Liver (tissue), 9 donors: ENCODE results near the gene F7. TPM values are rescaled to one million over a fixed set of nuclear protein-coding genes. Genes with fewer than 3 reads are reported as not detected.
"Not testable (repeated sequence)": the region's sequence is repeated elsewhere in the genome, so short reads cannot be mapped to it uniquely, and the experiment has no call there.

Experiments used
- DNase-seq: peaks from one replicate; pipeline ENCODE4 v3.0.0-alpha.2; 2017; ENCODE audit warnings: low spot score
- H3K27ac ChIP-seq, 2 donors: one replicate each; pipeline ENCODE4 v1.7.0; 2013; ENCODE audit warnings: inconsistent platforms in 2 of 2, low read length in 2 of 2, control low read depth in 1 of 2, low read depth in 1 of 2, mild to moderate bottlenecking in 1 of 2
- H3K27me3 ChIP-seq, 4 donors: one replicate each; pipeline versions ENCODE4 v1.6.1 to v1.7.0; 2013; ENCODE audit warnings: low read length in 3 of 4, inconsistent platforms in 1 of 4, mild to moderate bottlenecking in 1 of 4, moderate library complexity in 1 of 4; ENCODE audit not compliant: control insufficient read depth in 4 of 4, insufficient read depth in 4 of 4
- H3K36me3 ChIP-seq, 4 donors: one replicate each; pipeline versions ENCODE4 v1.6.1 to v1.7.0; 2013; ENCODE audit warnings: low read length in 3 of 4, mild to moderate bottlenecking in 3 of 4, low read depth in 1 of 4, moderate library complexity in 1 of 4; ENCODE audit not compliant: control insufficient read depth in 4 of 4, insufficient read depth in 3 of 4
- H3K4me1 ChIP-seq, 4 donors: one replicate each; pipeline versions ENCODE4 v1.6.1 to v1.7.0; 2013; ENCODE audit warnings: low read length in 3 of 4, mild to moderate bottlenecking in 3 of 4, moderate library complexity in 1 of 4; ENCODE audit not compliant: control insufficient read depth in 4 of 4, insufficient read depth in 4 of 4
- H3K4me3 ChIP-seq, 3 donors: one replicate each; pipeline versions ENCODE4 v1.6.1 to v1.7.0; 2013; ENCODE audit warnings: low read length in 3 of 3, control low read depth in 1 of 3, low read depth in 1 of 3, mild to moderate bottlenecking in 1 of 3
- H3K9ac ChIP-seq, 2 donors: one replicate each; pipeline ENCODE4 v1.7.0; 2013; ENCODE audit warnings: low read length in 2 of 2, mild to moderate bottlenecking in 2 of 2, moderate library complexity in 2 of 2, control low read depth in 1 of 2, low read depth in 1 of 2
- H3K9me3 ChIP-seq, 4 donors: one replicate each; pipeline versions ENCODE4 v1.6.1 to v1.7.0; 2013; ENCODE audit warnings: low read length in 3 of 4; ENCODE audit not compliant: control insufficient read depth in 4 of 4
- EGR1 ChIP-seq, 2 donors: IDR thresholded peaks; 2 replicates each; pipeline ENCODE4 v1.6.1; 2016 to 2018; ENCODE audit warnings: antibody characterized with exemption in 2 of 2, low read depth in 2 of 2
- HNF4A ChIP-seq, 2 donors: conservative IDR thresholded peaks; 2 replicates each; pipeline ENCODE4 v1.6.1; 2016; ENCODE audit warnings: antibody characterized with exemption in 2 of 2, mild to moderate bottlenecking in 2 of 2
- YY1 ChIP-seq: IDR thresholded peaks from 2 replicates; pipeline ENCODE4 v1.6.1; 2016; ENCODE audit warnings: antibody characterized with exemption, mild to moderate bottlenecking
- WGBS: extraction: QIAGEN DNeasy Blood & Tissue Kit; methylation state at CpG from one replicate; pipeline ENCODE4 v1.1.7; 2013; 5-methylcytosine and 5-hydroxymethylcytosine counted together
- polyA plus RNA-seq, 2 donors: library from polyadenylated mRNA; stranded (reverse) in 1 of 2; unstranded in 1 of 2; fragments of 200-250 nt in 1 of 2; fragments of >200 nt in 1 of 2; fragmentation: Nextera tagmentation in 1 of 2; extraction: Ambion mirVana in 1 of 2; gene quantifications; one replicate each; pipeline versions ENCODE4 v1.2.1 to v1.2.3, GENCODE V29; 2013 to 2015
- total RNA-seq, 2 donors: library from RNA; depleted of rRNA; stranded (reverse); fragments of >200 nt; gene quantifications; one replicate each; pipeline ENCODE4 v1.2.3, GENCODE V29; 2014
- TF ChIP-seq, protein P1 (sequence below): IDR thresholded peaks from 2 replicates; pipeline ENCODE4 v1.6.1; 2016; ENCODE audit warnings: antibody characterized with exemption
- TF ChIP-seq, protein P2 (sequence below): fragments of 150-350 bp; IDR thresholded peaks from 2 replicates; pipeline ENCODE4 v1.5.1; 2017; ENCODE audit warnings: improper control_type of control experiment, low read depth, low read length; ENCODE audit not compliant: missing input control
- TF ChIP-seq, protein P3 (sequence below): IDR thresholded peaks from 2 replicates; pipeline ENCODE4 v1.6.1; 2016; ENCODE audit warnings: antibody characterized with exemption
- donor health status: healthy.
- donor health status: healthy.
- donor health status: healthy.
- donor health status: healthy.
- donor health status: healthy.

Gene F7
- total and polyA plus RNA-seq, 4 donors, result 46.6 to 92.6 (median 66.2) TPM

DNA sequence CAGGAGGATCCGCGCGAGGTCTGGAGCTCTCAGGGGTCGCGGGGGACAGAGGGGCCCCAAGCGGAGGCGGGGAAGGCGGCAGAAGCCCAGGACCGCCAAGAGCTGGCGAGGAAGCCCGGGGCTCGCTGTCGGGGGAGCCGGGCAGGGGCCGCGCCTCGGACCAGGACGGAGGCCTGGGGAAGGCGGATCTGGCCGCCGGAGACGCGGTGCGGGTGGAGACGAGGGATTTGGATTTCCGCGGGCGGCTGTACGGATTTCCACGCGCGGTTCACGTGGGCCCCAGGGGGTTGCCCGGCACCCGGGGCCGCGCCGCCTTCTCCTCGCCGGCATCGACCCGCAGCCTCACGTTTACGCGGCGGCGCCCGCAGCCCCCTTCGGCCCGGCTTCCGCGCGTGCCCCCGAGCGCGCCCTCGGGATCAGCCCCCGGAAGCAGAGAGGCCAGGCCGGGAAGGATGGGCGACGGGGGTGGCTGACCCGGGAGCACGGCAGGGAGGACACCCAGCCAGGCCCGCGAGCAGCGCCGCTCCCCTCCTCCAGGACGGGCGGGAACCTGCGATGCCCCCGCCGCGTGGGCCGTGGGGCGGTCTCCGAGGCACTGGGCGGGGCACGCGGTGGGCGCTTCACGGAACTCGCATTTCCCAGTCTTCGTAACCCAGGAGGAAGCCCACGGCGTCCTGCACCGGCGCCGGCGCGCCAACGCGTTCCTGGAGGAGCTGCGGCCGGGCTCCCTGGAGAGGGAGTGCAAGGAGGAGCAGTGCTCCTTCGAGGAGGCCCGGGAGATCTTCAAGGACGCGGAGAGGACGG lies 4.7 kb downstream of the F7 start (continued):
- TF ChIP-seq, protein P1, sequence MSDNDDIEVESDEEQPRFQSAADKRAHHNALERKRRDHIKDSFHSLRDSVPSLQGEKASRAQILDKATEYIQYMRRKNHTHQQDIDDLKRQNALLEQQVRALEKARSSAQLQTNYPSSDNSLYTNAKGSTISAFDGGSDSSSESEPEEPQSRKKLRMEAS, result no peak
- no peak for TF ChIP-seq HNF4A (conservative IDR thresholded peaks at IDR 0.05)

DNA sequence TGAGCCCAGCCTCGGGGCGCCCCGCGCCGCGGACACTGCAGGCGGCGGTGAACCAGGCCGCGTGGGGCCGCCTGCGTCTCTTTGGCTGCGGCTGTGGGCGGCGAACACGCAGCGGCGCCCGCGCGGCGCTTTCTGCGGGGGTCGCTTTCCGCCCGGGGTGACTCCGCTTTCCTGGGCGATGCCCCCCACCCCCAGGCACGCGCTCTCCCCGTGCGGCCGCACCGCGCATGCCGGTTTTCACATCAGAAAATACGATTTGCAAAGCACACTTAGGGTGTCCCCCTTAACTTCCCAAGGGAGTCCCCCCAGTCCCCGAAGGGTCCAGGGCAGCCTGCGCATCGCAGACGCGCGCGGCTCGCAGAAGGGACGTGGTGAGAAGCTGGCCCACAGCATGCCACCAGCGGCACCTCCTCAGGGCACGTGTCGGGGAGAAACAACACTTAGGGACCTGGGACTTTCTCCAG lies 5.3 kb downstream of the F7 start:
- Histone ChIP-seq H3K9ac (no peak overlapping the region), H3K36me3 (peaks cover 0 to 4% (median 3%) of the 10 kb centered on the region in 4 donors), H3K9me3 (no peaks in the 10 kb centered on the region), H3K4me3 (peak overlapping the region in 1 of 3 donors; percentile 40), H3K27me3 (no peaks in the 10 kb centered on the region), H3K4me1 (peaks cover 5 to 13% (median 8%) of the 10 kb centered on the region in 4 donors), H3K27ac (no peak overlapping the region)
- TF ChIP-seq HNF4A (conservative IDR thresholded peaks at IDR 0.05), result no peak
- TF ChIP-seq, protein P2, sequence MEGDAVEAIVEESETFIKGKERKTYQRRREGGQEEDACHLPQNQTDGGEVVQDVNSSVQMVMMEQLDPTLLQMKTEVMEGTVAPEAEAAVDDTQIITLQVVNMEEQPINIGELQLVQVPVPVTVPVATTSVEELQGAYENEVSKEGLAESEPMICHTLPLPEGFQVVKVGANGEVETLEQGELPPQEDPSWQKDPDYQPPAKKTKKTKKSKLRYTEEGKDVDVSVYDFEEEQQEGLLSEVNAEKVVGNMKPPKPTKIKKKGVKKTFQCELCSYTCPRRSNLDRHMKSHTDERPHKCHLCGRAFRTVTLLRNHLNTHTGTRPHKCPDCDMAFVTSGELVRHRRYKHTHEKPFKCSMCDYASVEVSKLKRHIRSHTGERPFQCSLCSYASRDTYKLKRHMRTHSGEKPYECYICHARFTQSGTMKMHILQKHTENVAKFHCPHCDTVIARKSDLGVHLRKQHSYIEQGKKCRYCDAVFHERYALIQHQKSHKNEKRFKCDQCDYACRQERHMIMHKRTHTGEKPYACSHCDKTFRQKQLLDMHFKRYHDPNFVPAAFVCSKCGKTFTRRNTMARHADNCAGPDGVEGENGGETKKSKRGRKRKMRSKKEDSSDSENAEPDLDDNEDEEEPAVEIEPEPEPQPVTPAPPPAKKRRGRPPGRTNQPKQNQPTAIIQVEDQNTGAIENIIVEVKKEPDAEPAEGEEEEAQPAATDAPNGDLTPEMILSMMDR, result no peak
- no peak for TF ChIP-seq YY1
- no peak for TF ChIP-seq EGR1 (IDR thresholded peaks at IDR 0.05; ENCODE audit: low read depth in 2 of 2)
- TF ChIP-seq, protein P3, sequence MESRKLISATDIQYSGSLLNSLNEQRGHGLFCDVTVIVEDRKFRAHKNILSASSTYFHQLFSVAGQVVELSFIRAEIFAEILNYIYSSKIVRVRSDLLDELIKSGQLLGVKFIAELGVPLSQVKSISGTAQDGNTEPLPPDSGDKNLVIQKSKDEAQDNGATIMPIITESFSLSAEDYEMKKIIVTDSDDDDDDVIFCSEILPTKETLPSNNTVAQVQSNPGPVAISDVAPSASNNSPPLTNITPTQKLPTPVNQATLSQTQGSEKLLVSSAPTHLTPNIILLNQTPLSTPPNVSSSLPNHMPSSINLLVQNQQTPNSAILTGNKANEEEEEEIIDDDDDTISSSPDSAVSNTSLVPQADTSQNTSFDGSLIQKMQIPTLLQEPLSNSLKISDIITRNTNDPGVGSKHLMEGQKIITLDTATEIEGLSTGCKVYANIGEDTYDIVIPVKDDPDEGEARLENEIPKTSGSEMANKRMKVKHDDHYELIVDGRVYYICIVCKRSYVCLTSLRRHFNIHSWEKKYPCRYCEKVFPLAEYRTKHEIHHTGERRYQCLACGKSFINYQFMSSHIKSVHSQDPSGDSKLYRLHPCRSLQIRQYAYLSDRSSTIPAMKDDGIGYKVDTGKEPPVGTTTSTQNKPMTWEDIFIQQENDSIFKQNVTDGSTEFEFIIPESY, result no peak
- DNase-seq, result no peak
- WGBS, result 67% methylated on average over 49 of the region's 49 CpGs

DNA sequence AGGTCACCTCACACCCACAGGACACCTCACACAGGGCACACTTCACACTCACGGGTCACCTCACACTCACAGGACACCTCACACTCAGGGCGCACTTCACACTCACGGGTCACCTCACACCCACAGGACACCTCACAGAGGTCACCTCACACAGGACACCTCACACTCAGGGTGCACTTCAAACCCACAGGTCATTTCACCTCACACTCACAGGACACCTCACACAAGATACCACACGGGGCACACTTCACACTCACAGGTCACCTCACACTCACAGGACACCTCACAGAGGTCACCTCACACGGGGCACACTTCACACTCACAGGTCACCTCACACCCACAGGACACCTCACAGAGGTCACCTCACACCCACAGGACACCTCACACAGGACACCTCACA lies 6.2 kb downstream of the F7 start:
- H3K36me3 ChIP-seq, H3K9ac ChIP-seq, DNase-seq, H3K4me3 ChIP-seq, H3K9me3 ChIP-seq, H3K27ac ChIP-seq, H3K27me3 ChIP-seq: not testable (repeated sequence)
- 91% methylated on average over 5 of the region's 5 CpGs for WGBS
- H3K4me1 ChIP-seq, result peaks cover 2 to 11% (median 6%) of the 10 kb centered on the region in 4 donors

DNA sequence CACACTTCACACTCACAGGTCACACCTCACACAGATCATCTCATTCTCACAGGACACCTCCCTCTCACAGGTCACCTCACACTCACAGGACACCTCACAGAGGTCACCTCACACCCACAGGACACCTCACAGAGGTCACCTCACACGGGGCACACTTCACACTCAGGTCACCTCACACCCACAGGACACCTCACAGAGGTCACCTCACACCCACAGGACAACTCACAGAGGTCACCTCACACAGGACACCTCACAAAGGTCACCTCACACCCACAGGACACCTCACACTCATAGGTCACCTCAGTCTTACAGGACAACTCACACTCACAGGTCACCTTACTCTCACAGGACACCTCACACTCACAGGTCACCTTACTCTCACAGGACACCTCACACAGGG lies 6.9 kb downstream of the F7 start:
- not testable (repeated sequence) for H3K36me3 ChIP-seq, DNase-seq, H3K27ac ChIP-seq, H3K27me3 ChIP-seq, H3K9me3 ChIP-seq, H3K4me1 ChIP-seq, H3K9ac ChIP-seq, H3K4me3 ChIP-seq
- 73% methylated on average over 1 of the region's 1 CpG for WGBS
